ENCODE results near the gene WAC.
"Not testable (repeated sequence)": the region's sequence is repeated elsewhere in the genome, so short reads cannot be mapped to it uniquely, and the experiment has no call there.

The WAC gene

GRCh38 chr10:28619455-28619854 lies 86.5 kb downstream of the WAC start:
- no peak for DNase-seq

- no peak for DNase-seq
These were observed 87.3 kb downstream of the WAC start for GRCh38 chr10:28620251-28620650.

- no peak for DNase-seq
These were observed 90.6 kb downstream of the WAC start for GRCh38 chr10:28623483-28623882.

GRCh38 chr10:28624351-28624750 lies 91.4 kb downstream of the WAC start:
- DNase-seq: no peak

GRCh38 chr10:28627102-28627501 lies 94.2 kb downstream of the WAC start:
- no peak for DNase-seq

- peak in 5 of 6 experiments; percentile 23 to 46 (median 36) for DNase-seq
These were observed 95.4 kb downstream of the WAC start for GRCh38 chr10:28628184-28628893.

- no peak for DNase-seq
These were observed 99.1 kb downstream of the WAC start for GRCh38 chr10:28631896-28632583.

- no peak for DNase-seq
These were observed 99.6 kb downstream of the WAC start for GRCh38 chr10:28632584-28632945.

GRCh38 chr10:28633750-28634149 lies 100.8 kb downstream of the WAC start:
- no peak for DNase-seq

- DNase-seq: no peak
These were observed 104.4 kb downstream of the WAC start for GRCh38 chr10:28637346-28637745.

- no peak for DNase-seq
These were observed 105.5 kb downstream of the WAC start for GRCh38 chr10:28638392-28638791.

- DNase-seq: no peak
These were observed 107.6 kb downstream of the WAC start for GRCh38 chr10:28640551-28640950.

GRCh38 chr10:28644647-28645046 lies 111.7 kb downstream of the WAC start:
- DNase-seq: no peak

- no peak for DNase-seq
These were observed 119.2 kb downstream of the WAC start for GRCh38 chr10:28652106-28652505.

GRCh38 chr10:28652703-28653102 lies 119.8 kb downstream of the WAC start:
- DNase-seq: no peak

- not testable (repeated sequence) for DNase-seq
These were observed 125.9 kb downstream of the WAC start for GRCh38 chr10:28658824-28659223.

GRCh38 chr10:28661035-28661434 lies 128.1 kb downstream of the WAC start:
- DNase-seq: no peak

- DNase-seq: peak; percentile 22 to 59 (median 51)
These were observed 130.9 kb downstream of the WAC start for GRCh38 chr10:28663576-28664368.

- no peak for DNase-seq
These were observed 131.4 kb downstream of the WAC start for GRCh38 chr10:28664369-28664740.

GRCh38 chr10:28666751-28667467 lies 134.0 kb downstream of the WAC start:
- DNase-seq: no peak

- DNase-seq: peak in 2 of 6 experiments; percentile 5 to 24
These were observed 135.7 kb downstream of the WAC start for GRCh38 chr10:28668363-28669226.
